Tibial nerve (tissue), 4 donors: Measurements from ENCODE around the gene TTC33. TPM values are rescaled to one million over a fixed set of nuclear protein-coding genes. Genes with fewer than 3 reads are reported as not detected.

Source experiments
- DNase-seq, 2 donors: peaks; one replicate each; pipeline ENCODE4 v3.0.0-alpha.2; 2019; ENCODE audit warnings: low spot score in 2 of 2
- H3K27ac ChIP-seq, 4 donors: fragments of 200-600 bp; sonication (generic) in 3 of 4; one replicate each; pipeline ENCODE4 v1.5.1; 2017 to 2019; ENCODE audit warnings: mild to moderate bottlenecking in 1 of 4
- H3K27me3 ChIP-seq, 2 donors: fragments of 200-600 bp; sonication (generic) in 1 of 2; one replicate each; pipeline versions ENCODE4 v1.5.1 to v1.6.0; 2017 to 2019
- H3K36me3 ChIP-seq, 3 donors: fragments of 200-600 bp; sonication (generic); one replicate each; pipeline ENCODE4 v1.5.1; 2018 to 2019
- H3K4me1 ChIP-seq, 4 donors: fragments of 200-600 bp; sonication (generic) in 3 of 4; one replicate each; pipeline ENCODE4 v1.5.1; 2017 to 2019
- H3K4me3 ChIP-seq, 4 donors: fragments of 200-600 bp; sonication (generic) in 3 of 4; one replicate each; pipeline ENCODE4 v1.5.1; 2017 to 2019; ENCODE audit warnings: mild to moderate bottlenecking in 1 of 4, moderate library complexity in 1 of 4
- H3K9me3 ChIP-seq, 4 donors: fragments of 200-600 bp; sonication (generic) in 3 of 4; one replicate each; pipeline ENCODE4 v1.5.1; 2017 to 2019
- CTCF ChIP-seq, 5 experiments: fragments of 200-600 bp in 3 of 5; fragments of 450-650 bp in 2 of 5; sonication (generic) in 3 of 5; IDR thresholded peaks; one replicate each; pipeline ENCODE4 v1.5.1; 2016 to 2019; ENCODE audit warnings: antibody characterized with exemption in 5 of 5, mild to moderate bottlenecking in 3 of 5, moderate library complexity in 2 of 5
- EP300 ChIP-seq, 2 donors: sonication (generic); formaldehyde crosslinking; IDR thresholded peaks; one replicate each; pipeline ENCODE4 v1.6.1; 2017; ENCODE audit warnings: antibody characterized with exemption in 2 of 2, mild to moderate bottlenecking in 1 of 2
- POLR2A ChIP-seq, 2 donors: fragments of 450-650 bp; IDR thresholded peaks; one replicate each; pipeline ENCODE4 v1.6.1; 2017; ENCODE audit warnings: antibody characterized with exemption in 2 of 2, mild to moderate bottlenecking in 2 of 2, moderate library complexity in 2 of 2
- WGBS, 2 donors: methylation state at CpG; one replicate each; pipeline ENCODE4 v1.1.5; 2018; 5-methylcytosine and 5-hydroxymethylcytosine counted together
- total RNA-seq, 4 donors: library from RNA; depleted of rRNA; stranded (reverse); fragments of >200 nt; gene quantifications; one replicate each; pipeline ENCODE4 v1.1.0, GENCODE V29; 2016

TTC33 gene
- total RNA-seq, 4 donors from 2014 or later = 11.4 to 27.1 (median 19.9) TPM

- H3K27ac ChIP-seq = no peak overlapping the region
- H3K9me3 ChIP-seq = no peaks in the 10 kb centered on the region
- DNase-seq = no peak
- 68 to 72% methylated on average over 6 of the region's 6 CpGs for WGBS, 2 donors
- no peak overlapping the region for H3K4me3 ChIP-seq
- no peaks in the 10 kb centered on the region for H3K4me1 ChIP-seq
- H3K36me3 ChIP-seq = no peaks in the 10 kb centered on the region
- H3K27me3 ChIP-seq = no peaks in the 10 kb centered on the region
- TF ChIP-seq POLR2A (IDR thresholded peaks at IDR 0.05) = no peak
- TF ChIP-seq CTCF (IDR thresholded peaks at IDR 0.05) = no peak
- TF ChIP-seq EP300 (IDR thresholded peaks at IDR 0.05) = no peak
These were observed 86.0 kb downstream of the TTC33 start for GRCh38 chr5:40669606-40670390.

- no peak for TF ChIP-seq EP300 (IDR thresholded peaks at IDR 0.05)
- no peak for TF ChIP-seq POLR2A (IDR thresholded peaks at IDR 0.05)
- TF ChIP-seq CTCF (IDR thresholded peaks at IDR 0.05) = no peak
- H3K4me1 ChIP-seq = no peaks in the 10 kb centered on the region
- no peak overlapping the region for H3K27ac ChIP-seq
- H3K4me3 ChIP-seq = no peak overlapping the region
- H3K27me3 ChIP-seq = no peaks in the 10 kb centered on the region
- no peaks in the 10 kb centered on the region for H3K36me3 ChIP-seq
- no peak for DNase-seq
- H3K9me3 ChIP-seq = no peaks in the 10 kb centered on the region
These were observed 88.5 kb downstream of the TTC33 start for GRCh38 chr5:40667161-40667663.

GRCh38 chr5:40666657-40667056 is 89.1 kb downstream of the TTC33 start:
- WGBS, 2 donors = 75 to 79% methylated on average over 1 of the region's 1 CpG
- TF ChIP-seq POLR2A (IDR thresholded peaks at IDR 0.05) = no peak
- no peak for TF ChIP-seq EP300 (IDR thresholded peaks at IDR 0.05)
- TF ChIP-seq CTCF (IDR thresholded peaks at IDR 0.05) = no peak
- Histone ChIP-seq H3K27ac (no peak overlapping the region), H3K9me3 (no peaks in the 10 kb centered on the region), H3K27me3 (no peaks in the 10 kb centered on the region), H3K4me1 (no peaks in the 10 kb centered on the region), H3K36me3 (no peaks in the 10 kb centered on the region), H3K4me3 (no peak overlapping the region)
- DNase-seq = no peak

- TF ChIP-seq CTCF (IDR thresholded peaks at IDR 0.05) = no peak
- TF ChIP-seq POLR2A (IDR thresholded peaks at IDR 0.05) = no peak
- TF ChIP-seq EP300 (IDR thresholded peaks at IDR 0.05) = no peak
- Histone ChIP-seq H3K27me3 (no peaks in the 10 kb centered on the region), H3K4me3 (no peak overlapping the region), H3K4me1 (no peaks in the 10 kb centered on the region), H3K36me3 (no peaks in the 10 kb centered on the region), H3K9me3 (no peaks in the 10 kb centered on the region), H3K27ac (no peak overlapping the region)
- 74 to 90% methylated on average over 3 of the region's 3 CpGs for WGBS, 2 donors
- DNase-seq = no peak
These were observed 90.0 kb downstream of the TTC33 start for GRCh38 chr5:40665635-40666298.

GRCh38 chr5:40660751-40661150 is 95.0 kb downstream of the TTC33 start:
- no peak for TF ChIP-seq CTCF (IDR thresholded peaks at IDR 0.05)
- TF ChIP-seq EP300 (IDR thresholded peaks at IDR 0.05) = no peak
- TF ChIP-seq POLR2A (IDR thresholded peaks at IDR 0.05) = no peak
- Histone ChIP-seq H3K9me3 (no peaks in the 10 kb centered on the region), H3K27ac (no peak overlapping the region), H3K27me3 (no peaks in the 10 kb centered on the region), H3K36me3 (no peaks in the 10 kb centered on the region), H3K4me1 (no peaks in the 10 kb centered on the region), H3K4me3 (no peak overlapping the region)
- no peak for DNase-seq
- 73 to 77% methylated on average over 2 of the region's 2 CpGs for WGBS, 2 donors
